Type B pancreatic cell (in vitro differentiated cells): ENCODE results near the gene PABPC1L. TPM values are rescaled to one million over a fixed set of nuclear protein-coding genes. Genes with fewer than 3 reads are reported as not detected.
"Not testable (repeated sequence)": the region's sequence is repeated elsewhere in the genome, so short reads cannot be mapped to it uniquely, and the experiment has no call there.

ENCODE experiments used
- DNase-seq: peaks from one replicate; pipeline ENCODE4 v3.0.0; 2021; ENCODE audit warnings: mixed read lengths; ENCODE audit not compliant: unreplicated experiment; ENCODE audit errors: extremely low spot score
- H3K27ac Mint-ChIP-seq: 2 replicates; pipeline ENCODE4 v1.8.0; 2021; ENCODE audit warnings: mild to moderate bottlenecking, mixed read lengths
- H3K27me3 Mint-ChIP-seq: 2 replicates; pipeline ENCODE4 v1.8.0; 2021; ENCODE audit warnings: mixed read lengths
- H3K36me3 Mint-ChIP-seq: 2 replicates; pipeline ENCODE4 v1.8.0; 2021; ENCODE audit warnings: mixed read lengths
- H3K4me1 Mint-ChIP-seq: one replicate; pipeline ENCODE4 v1.8.0; 2021; ENCODE audit warnings: mixed read lengths; ENCODE audit not compliant: unreplicated experiment
- H3K4me3 Mint-ChIP-seq: 2 replicates; pipeline ENCODE4 v1.8.0; 2021; ENCODE audit warnings: mild to moderate bottlenecking, mixed read lengths
- H3K9me3 Mint-ChIP-seq: 2 replicates; pipeline ENCODE4 v1.8.0; 2021; ENCODE audit warnings: mixed read lengths
- total RNA-seq: library from RNA; stranded (reverse); gene quantifications from 2 replicates; pipeline ENCODE4 v1.2.1, GENCODE V29; 2021; ENCODE audit warnings: low replicate concordance
- TF ChIP-seq, protein P1 (sequence below): fragments of 200-600 bp; sonication (generic); conservative IDR thresholded peaks from 2 replicates; pipeline ENCODE4 v1.5.0; 2021; ENCODE audit warnings: antibody characterized with exemption, mild to moderate bottlenecking

Gene PABPC1L
- total RNA-seq, 1 donor from 2014 or later, result 83.4 TPM

DNA sequence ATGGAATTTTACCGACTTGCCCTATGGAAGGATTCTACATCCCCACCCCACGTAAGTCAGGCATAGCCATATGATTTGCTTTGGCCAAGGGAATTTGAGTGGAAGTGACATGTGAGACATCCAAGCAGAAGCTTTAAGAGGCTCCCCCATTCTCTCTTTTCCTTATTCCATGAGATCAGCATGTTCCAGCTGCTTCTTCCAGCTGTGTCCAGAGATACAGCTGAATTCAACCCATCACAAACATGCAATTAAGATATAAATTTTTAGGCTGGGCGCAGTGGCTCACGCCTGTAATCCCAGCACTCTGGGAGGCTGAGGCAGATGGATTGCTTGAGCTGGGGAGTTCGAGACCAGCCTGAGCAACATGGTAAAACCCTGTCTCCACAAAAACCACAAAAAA lies 40.4 kb upstream of the PABPC1L start:
- no peak for DNase-seq
- no peak overlapping the region for H3K4me3 Mint-ChIP-seq

DNA sequence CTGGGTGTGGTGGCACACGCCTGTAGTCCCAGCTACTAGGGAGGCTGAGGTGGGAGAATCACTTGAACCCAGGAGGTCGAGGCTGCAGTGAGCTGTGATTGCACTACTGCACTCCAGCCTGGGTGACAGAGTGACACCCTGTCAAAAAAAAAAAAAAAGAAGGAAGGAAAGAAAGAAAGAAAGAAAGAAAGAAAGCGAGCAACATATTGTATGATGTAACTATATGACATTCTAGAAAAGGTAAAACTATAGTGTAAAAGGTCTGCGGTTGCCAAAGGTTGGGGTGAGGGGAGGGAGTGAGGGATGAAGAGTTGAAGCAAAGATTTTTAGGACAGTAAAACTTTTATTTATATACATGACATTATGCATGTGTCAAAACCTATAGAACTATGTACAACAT lies 27.5 kb upstream of the PABPC1L start:
- not testable (repeated sequence) for H3K36me3 Mint-ChIP-seq, H3K4me3 Mint-ChIP-seq, H3K27me3 Mint-ChIP-seq, H3K27ac Mint-ChIP-seq, DNase-seq, H3K9me3 Mint-ChIP-seq
- H3K4me1 Mint-ChIP-seq, result peaks cover 16% of the 10 kb centered on the region

More for the DNA sequence above, 40.4 kb upstream of the PABPC1L start:
- TF ChIP-seq, protein P1, sequence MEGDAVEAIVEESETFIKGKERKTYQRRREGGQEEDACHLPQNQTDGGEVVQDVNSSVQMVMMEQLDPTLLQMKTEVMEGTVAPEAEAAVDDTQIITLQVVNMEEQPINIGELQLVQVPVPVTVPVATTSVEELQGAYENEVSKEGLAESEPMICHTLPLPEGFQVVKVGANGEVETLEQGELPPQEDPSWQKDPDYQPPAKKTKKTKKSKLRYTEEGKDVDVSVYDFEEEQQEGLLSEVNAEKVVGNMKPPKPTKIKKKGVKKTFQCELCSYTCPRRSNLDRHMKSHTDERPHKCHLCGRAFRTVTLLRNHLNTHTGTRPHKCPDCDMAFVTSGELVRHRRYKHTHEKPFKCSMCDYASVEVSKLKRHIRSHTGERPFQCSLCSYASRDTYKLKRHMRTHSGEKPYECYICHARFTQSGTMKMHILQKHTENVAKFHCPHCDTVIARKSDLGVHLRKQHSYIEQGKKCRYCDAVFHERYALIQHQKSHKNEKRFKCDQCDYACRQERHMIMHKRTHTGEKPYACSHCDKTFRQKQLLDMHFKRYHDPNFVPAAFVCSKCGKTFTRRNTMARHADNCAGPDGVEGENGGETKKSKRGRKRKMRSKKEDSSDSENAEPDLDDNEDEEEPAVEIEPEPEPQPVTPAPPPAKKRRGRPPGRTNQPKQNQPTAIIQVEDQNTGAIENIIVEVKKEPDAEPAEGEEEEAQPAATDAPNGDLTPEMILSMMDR, result no peak
- Mint-ChIP-seq H3K27me3 (peaks cover 20% of the 10 kb centered on the region), H3K27ac (no peak overlapping the region), H3K9me3 (no peaks in the 10 kb centered on the region), H3K4me1 (no peaks in the 10 kb centered on the region), H3K36me3 (no peaks in the 10 kb centered on the region)

DNA sequence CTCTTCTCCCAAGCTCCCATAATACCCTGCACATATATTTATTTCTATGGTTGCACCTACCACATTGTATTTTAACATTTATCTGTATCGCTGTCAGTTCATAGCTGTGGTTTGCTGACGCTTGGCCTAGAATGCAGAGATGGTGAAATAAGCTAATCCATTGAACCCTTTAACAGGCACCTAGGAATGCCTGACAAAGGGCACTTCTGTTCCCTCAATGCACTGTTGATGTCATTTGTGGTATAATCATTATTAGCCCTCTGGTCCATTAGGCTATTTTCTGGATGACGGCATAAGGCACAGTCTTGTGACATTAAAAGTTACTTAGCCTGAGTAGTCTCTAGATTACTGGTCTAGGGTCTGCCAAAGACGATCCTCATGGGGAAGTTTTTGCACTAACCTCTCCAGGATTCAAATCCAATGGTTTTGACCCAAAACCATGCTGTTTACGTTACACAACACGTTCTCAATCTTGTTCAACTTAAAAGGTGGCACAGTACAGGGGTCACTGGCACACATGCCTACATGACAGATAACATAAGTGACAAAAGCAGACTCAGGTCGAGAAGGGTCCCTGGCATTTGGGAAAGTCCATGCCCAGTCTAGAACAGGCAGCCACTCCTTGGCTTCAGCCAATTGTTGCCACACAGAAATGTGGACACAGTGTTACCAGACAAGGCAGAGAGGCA lies 26.5 kb upstream of the PABPC1L start:
- H3K36me3 Mint-ChIP-seq, result peaks cover 6% of the 10 kb centered on the region
- TF ChIP-seq, protein P1, result no peak

DNA sequence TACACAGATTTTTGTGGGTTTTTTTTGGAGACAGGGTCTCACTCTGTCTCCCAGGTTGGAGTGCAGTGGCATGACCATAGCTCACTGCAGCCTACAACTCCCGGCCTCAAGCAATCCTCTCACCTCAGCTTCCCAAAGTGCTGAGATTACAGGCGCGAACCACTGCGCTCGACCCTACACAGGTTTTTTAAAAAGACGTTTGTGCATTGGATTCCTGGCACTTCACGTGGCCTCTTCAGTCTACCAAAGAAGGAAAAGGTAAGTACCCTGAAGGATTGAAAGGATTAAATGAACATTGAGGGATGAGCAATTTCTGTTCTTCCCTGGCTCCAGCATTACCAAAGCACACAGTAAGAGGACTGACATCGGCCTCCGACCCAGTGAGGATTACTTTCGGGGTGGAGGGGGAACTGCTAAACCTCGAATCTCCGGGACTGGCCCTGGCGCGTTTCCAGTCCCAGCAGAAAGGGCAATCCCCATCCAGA lies 24.9 kb upstream of the PABPC1L start:
- Mint-ChIP-seq H3K4me1 (peaks cover 30% of the 10 kb centered on the region), H3K4me3 (peak overlapping the region; percentile 94), H3K9me3 (no peaks in the 10 kb centered on the region), H3K27ac (peak overlapping the region; percentile 95), H3K27me3 (no peaks in the 10 kb centered on the region), H3K36me3 (no peaks in the 10 kb centered on the region)
- TF ChIP-seq, protein P1, result no peak
- no peak for DNase-seq

More for the DNA sequence above, 26.5 kb upstream of the PABPC1L start:
- Mint-ChIP-seq H3K27ac (no peak overlapping the region), H3K4me3 (peak overlapping the region; percentile 94), H3K27me3 (no peaks in the 10 kb centered on the region), H3K4me1 (peaks cover 18% of the 10 kb centered on the region), H3K9me3 (no peaks in the 10 kb centered on the region)
- no peak for DNase-seq

DNA sequence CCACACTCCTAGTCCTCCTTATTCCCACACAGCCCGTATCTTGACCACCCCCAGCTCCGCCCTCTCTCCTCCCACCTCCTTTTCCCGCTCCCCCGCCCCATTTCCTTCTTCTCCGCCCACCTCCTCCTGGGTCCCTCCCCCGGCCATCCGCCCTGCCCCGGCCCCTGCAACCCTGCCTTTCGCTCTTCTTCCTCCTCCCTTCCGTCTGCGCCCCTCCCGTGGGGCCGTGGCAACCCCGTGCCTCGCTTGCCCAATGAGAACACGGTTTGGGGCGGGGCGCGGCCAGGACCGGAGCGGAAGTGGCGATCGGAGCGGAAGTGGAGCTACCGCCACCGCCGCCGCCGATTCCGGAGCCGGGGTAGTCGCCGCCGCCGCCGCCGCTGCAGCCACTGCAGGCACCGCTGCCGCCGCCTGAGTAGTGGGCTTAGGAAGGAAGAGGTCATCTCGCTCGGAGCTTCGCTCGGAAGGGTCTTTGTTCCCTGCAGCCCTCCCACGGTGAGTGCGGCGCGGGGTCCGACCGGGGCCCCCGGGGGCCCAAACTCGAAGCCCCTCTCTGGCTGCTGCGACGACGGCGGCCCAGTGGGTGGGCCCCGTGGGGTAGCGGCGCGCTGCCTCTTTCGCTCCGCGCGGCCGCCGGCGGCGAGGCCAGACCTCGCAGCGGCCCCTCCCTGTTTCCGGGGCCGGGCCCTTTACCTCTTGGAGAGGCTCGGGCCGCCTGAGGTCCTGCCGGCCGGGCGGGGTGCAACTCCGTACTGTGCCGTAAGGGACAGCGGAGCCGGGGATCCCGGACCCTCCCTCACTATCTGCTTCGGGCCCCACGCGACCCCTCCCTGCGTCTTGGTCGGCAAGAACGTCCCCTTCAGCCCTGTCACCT lies 24.2 kb upstream of the PABPC1L start, which contains the start of gene YWHAB:
Gene YWHAB (plus strand): TSS at position 314 of the 874 bp plus-strand sequence. CDS start 15,829 bp downstream, outside the sequence.
- DNase-seq, result peak; percentile 99
- peak within 1 kb of the TSS; percentile 98 for H3K4me3 Mint-ChIP-seq
- peaks cover 30% of the 10 kb centered on the region for H3K4me1 Mint-ChIP-seq
- TF ChIP-seq, protein P1, result peak; percentile 49
- peak within 1 kb of the TSS; percentile 95 for H3K27ac Mint-ChIP-seq
- no peaks in the 10 kb centered on the region for H3K27me3 Mint-ChIP-seq
- no peaks in the 10 kb centered on the region for H3K9me3 Mint-ChIP-seq
- H3K36me3 Mint-ChIP-seq, result no peaks in the 10 kb centered on the region
